Right renal cortex interstitium (tissue), 3 donors: Measurements from ENCODE around the gene KLHL21. TPM values are rescaled to one million over a fixed set of nuclear protein-coding genes. Genes with fewer than 3 reads are reported as not detected.
"Not testable (repeated sequence)": the region's sequence is repeated elsewhere in the genome, so short reads cannot be mapped to it uniquely, and the experiment has no call there.

Source experiments
- DNase-seq, 3 donors: peaks; one replicate each; pipeline ENCODE4 v3.0.0-alpha.2; 2013; ENCODE audit warnings: low read depth in 3 of 3, low spot score in 2 of 3
- polyA plus RNA-seq, 3 donors: library from polyadenylated mRNA; unstranded; fragments of 120-200 nt; gene quantifications; one replicate each; pipeline ENCODE4 v1.2.1, GENCODE V29; 2013; ENCODE audit not compliant: insufficient read length in 3 of 3

KLHL21 gene
- polyA plus RNA-seq = 10 to 100 TPM; 12.3 to 14.5 (median 13.2) TPM

DNA sequence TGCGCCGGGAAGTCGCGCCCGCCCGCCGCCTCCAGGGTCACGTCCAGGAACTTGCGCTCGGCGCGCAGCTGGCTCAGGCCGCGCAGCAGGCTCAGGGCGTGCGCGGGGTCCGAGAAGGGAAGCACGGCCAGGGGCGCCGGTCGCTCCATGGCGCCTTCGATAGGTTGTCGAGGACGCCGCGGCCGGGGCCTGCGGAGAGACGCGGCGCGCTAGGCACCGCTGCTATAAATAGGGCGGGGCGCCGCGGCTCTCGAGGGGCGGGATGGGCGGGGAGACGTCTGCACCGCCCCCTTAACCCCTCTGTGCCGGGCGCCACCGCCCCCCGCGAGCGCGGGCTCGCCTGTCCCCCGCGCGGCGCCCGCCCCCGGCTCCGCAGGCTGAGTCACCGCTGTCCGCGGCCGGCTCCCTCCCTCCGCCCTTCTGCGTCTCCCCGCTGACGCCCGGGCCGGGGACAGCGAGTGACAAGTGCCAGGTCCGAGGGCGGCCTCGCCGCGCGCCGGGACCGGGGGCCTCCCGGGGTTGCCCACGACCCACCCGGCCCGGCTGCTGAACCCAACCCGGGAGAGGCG, at the start of gene KLHL21:
KLHL21 (minus strand) TSS at position 201 of the 569 bp plus-strand sequence; CDS start at position 149, 52 bp downstream.
- peak in 1 of 3 donors; percentile 69 for DNase-seq

DNA sequence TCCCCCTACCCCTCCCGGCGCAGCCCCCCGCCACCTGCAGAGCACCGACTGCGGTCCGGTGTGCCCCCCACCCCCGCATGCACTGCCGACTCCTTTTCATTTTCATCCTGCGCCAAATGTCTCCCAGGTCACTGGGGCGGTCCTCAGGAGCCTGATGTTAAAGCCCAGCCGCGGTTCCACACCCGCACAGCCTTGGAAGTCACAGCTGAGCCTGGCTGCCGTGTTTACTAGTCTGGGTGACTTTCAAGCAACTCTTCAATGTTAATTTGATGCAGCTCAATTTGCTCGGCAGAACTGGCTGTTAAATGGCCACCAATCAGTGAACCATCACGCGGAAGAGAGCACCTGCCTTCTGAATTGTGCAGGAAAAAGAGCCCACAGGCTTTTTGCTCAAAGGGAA, 49.2 kb upstream of the KLHL21 start:
- no peak for DNase-seq

DNA sequence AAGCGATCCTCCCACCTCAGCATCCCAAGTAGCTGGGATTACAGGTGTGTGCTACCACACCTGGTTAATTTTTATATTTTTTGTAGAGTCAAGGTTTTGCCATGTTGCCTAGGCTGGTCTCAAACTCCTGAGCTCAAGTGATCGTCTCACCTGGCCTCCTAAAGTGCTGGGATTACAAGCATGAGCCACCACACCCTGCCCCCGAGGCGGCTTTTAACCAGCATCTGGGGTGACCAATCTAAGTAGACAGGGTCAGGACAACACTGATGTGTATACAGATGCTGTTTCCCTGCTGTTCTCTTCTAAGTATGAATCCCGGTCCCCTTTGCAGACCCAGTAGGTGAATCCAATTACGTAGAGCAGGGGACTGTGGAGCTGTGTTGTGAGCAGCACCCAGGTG, 45.9 kb upstream of the KLHL21 start:
- no peak for DNase-seq

- no peak for DNase-seq
Measured at GRCh38 chr1:6646499-6647148, 44.0 kb upstream of the KLHL21 start.

DNA sequence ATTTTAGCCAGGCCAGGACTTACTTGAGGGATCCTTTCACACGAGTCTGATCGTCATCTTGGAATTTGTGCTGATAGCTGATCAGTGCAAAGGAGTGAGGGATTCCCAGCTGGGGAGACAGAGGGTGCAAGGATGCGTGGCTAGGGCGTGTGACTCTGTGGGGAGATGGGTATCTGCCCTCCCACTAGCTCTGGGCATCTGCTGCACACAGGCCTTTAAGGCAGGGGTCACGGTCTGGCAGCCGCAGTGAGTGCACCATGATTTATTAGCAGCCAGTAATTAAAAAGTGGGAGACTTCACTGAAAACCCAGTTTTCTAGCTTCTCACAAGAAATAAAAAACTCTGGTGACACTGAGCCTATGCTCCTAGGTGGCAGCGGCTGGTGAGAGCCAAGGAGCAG, 42.3 kb upstream of the KLHL21 start:
- DNase-seq = no peak

- not testable (repeated sequence) for DNase-seq
Measured at GRCh38 chr1:6640867-6641266, 38.2 kb upstream of the KLHL21 start.

- DNase-seq = no peak
Measured at GRCh38 chr1:6638226-6638625, 35.6 kb upstream of the KLHL21 start.

DNA sequence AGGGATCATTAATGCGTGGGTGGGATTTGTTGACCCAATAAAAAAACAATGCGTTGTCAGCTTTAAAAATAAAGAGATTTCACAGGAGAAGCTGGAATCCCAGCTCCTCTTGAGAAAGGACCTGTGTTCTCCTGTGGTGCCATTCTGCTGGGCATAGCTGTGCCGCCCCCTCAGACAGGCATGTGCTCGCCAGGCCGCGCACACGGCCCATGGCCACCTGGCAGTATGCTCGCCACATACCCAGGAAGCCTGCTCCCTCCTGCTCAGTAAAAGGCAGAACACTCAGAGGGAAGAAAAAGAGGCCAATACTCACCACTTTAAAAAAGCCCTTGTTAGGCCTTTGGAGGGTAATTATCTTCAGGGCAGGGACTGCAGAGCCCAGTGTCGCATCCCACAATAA, 35.1 kb upstream of the KLHL21 start:
- DNase-seq = no peak

GRCh38 chr1:6636778-6637177, 34.1 kb upstream of the KLHL21 start:
- not testable (repeated sequence) for DNase-seq

DNA sequence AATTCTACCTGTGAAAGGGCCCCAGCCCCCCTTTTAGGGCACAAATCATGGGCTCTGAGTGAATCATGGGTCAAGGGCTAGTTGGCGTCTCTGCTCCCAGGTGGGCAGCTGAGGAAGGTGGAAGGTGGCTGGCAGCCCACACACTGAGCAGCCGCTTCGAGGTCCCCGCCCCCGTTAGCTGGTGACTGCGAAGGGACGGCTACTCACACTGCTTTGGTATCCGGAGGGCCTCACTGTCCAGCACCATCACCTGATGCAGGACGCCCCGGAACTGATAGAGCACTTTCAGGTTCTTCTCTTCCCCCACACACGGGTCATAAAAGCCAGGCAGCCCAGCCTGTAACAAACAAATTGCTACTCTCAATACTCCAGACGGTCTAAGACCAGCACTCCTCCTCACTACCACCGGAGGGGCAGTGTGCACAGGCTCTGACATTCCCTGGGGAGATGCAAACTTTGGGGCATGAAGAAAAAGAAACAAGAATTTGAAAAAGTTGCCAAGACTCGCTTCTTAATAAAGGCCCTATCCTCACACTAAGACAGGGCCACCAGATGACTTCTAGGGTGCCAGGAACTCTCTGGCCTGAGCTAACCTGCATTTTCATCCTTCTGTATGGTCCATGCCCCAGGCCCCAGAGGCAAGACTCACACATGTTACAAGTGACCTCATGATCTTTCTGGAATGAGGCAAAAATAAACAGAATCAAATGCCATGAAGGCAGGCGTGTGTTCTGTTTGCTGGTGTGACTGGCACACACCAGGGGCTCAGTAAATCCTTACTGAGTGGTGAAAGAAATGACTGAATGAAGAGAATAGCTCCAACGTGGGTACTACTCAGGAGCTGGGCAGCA, 33.5 kb upstream of the KLHL21 start:
- DNase-seq = no peak

GRCh38 chr1:6635161-6635909, 32.7 kb upstream of the KLHL21 start:
- no peak for DNase-seq

DNA sequence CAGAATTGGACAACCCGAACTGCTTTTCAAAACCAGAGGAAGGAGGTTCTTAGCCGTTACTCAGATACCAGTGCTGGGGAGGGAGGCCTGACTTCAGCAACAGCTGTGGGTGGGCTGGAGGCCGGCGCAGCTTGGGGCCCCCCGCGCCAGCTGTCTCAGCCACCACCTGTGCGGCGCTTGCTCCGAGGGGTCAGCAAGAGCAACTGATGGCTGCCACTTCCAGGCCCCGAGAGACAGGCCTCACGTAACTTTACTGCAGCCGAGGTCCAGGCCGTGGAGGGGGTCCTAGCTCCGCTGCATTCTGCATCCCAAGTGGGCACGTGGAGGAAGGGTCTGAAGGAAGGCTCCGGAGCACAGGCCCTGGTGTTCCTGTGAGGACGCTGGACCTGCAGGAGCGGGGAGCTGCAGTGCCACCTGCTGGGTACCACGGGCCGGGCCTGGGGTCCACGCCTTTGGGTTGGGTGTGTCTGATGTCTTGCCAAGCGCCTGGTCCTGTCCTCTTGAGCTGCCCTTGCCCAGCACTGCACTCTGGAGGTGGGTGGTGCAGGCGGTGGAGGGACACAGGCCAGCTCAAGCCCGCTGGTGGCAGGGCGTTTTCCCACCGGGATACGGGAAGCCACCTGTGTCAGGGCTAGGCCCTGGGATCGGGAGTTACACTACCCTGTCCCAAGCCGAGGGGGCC, 31.8 kb upstream of the KLHL21 start:
- no peak for DNase-seq

DNA sequence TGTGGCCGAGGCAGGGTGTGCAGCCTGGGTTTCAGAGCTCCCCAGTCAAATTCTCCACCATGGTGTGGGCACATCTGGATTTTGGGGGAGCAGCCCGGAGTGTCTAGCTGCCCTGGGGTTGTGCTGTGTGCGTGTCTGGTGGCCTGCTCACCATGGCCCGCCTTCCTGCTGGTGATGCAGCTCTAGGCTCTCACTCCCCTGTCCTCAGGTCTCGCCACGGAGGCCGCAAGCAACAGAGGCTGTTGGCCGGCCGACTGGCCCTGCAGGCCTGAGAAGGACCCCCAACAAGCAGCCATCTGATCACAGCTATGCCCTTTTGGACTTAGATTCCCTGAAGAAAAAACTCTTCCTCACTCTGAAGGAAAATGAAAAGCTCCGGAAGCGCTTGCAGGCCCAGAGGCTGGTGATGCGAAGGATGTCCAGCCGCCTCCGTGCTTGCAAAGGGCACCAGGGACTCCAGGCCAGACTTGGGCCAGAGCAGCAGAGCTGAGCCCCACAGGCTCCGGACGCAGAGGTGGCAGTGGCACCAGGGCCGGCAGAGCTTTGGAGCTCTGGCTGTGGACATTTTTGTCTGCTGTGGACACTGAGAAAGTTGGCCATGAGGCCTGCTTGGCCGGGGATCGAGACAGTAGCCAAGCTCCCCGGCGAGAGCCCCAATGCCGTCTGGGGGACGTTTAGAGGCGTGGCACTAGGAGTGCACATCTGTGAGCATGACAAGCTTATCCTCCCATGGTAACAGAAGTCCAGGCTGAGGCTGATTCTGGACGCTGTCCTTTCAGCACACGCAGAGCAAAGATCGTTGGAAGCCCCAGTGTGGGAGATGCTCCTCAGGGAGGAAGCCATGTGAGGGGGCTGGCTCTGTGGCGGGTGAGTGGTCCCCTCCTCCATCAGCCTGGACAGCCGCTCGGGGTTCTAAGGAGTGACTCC, 30.2 kb upstream of the KLHL21 start:
- DNase-seq = no peak

- no peak for DNase-seq
Measured at GRCh38 chr1:6631058-6631457, 28.4 kb upstream of the KLHL21 start.

- no peak for DNase-seq
Measured at GRCh38 chr1:6630027-6630426, 27.4 kb upstream of the KLHL21 start.

DNA sequence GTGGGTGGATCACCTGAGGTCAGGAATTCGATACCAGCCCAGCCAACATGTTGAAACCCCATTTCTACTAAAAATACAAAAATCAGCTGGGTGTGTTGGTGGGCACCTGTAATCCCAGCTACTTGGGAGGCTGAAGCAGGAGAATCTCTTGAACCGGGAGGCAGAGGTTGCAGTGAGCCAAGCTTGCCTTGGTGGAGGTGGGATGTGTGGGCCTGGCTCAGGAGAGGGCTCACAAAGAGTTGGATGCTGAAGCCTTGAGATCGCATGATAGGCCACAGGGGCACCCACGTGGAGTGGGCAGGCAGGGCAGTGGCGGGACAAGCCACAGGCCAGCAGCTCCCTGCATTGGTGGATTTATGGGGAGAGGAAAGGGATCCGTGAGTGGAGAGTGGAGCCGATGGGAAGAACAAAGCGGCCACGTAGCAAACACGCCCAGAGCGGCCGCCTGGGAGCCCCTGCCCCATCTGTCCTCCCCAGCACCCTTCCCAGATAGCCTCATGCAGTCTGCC, 26.4 kb upstream of the KLHL21 start:
- no peak for DNase-seq

GRCh38 chr1:6627841-6628545, 25.3 kb upstream of the KLHL21 start:
- DNase-seq = no peak

- no peak for DNase-seq
Measured at GRCh38 chr1:6627031-6627430, 24.4 kb upstream of the KLHL21 start.
